ENCODE data around the gene ECHDC3. TPM values are rescaled to one million over a fixed set of nuclear protein-coding genes. Genes with fewer than 3 reads are reported as not detected.

The ECHDC3 gene
- total and polyA plus RNA-seq, 2 of the 8 experiments (the other 6 are each of a cell fraction or from before 2014, with no cell fraction given): 15.6 to 19.9 TPM

- Histone ChIP-seq H2BK12ac (ENCODE audit: low read depth, low read length) (no peak overlapping the region), H3K4me3 (ENCODE audit: extremely low read depth in 1 of 4, insufficient read depth in 2 of 4, low read depth in 3 of 4, low read length in 4 of 4) (no peak overlapping the region), H2BK20ac (ENCODE audit: low read length) (no peak overlapping the region), H3K4me1 (replicated peaks in 1 of 4; ENCODE audit: control insufficient read depth in 3 of 4, insufficient read depth in 4 of 4, low read length in 3 of 4) (no peaks in the 10 kb centered on the region), H2AFZ (ENCODE audit: low read length) (no peak overlapping the region), H2BK15ac (ENCODE audit: low read length) (no peak overlapping the region), H4K20me1 (replicated peaks in 1 of 2; ENCODE audit: control insufficient read depth in 1 of 2, insufficient read depth in 2 of 2, low read length in 2 of 2) (no peaks in the 10 kb centered on the region), H3K23me2 (ENCODE audit: low read depth, low read length) (no peaks in the 10 kb centered on the region), H2BK120ac (replicated peaks; ENCODE audit: low read depth, low read length) (no peak overlapping the region), H3K18ac (ENCODE audit: extremely low read depth, low read length) (no peak overlapping the region), H4K8ac (ENCODE audit: extremely low read depth, insufficient read depth, low read length) (no peak overlapping the region), H3K27me3 (replicated peaks in 1 of 4; ENCODE audit: control insufficient read depth in 3 of 4, extremely low read depth in 1 of 4, insufficient read depth in 3 of 4, low read length in 3 of 4) (no peaks in the 10 kb centered on the region), H3K9ac (replicated peaks in 1 of 4; ENCODE audit: extremely low read depth in 1 of 4, low read depth in 3 of 4, low read length in 3 of 4) (no peak overlapping the region), H2BK5ac (ENCODE audit: low read depth, low read length) (no peak overlapping the region), H3K4ac (replicated peaks; ENCODE audit: insufficient read length, low read depth, low read length) (no peak overlapping the region), H3K14ac (ENCODE audit: insufficient read length) (no peak overlapping the region), H3K23ac (ENCODE audit: insufficient read length) (no peak overlapping the region), H3K9me3 (ENCODE audit: insufficient read depth in 2 of 2, low read depth in 1 of 2, low read length in 1 of 2) (no peaks in the 10 kb centered on the region), H3K27ac (ENCODE audit: low read depth, low read length) (no peak overlapping the region), H3K79me2 (ENCODE audit: control insufficient read depth in 1 of 2, insufficient read depth in 2 of 2, low read length in 2 of 2) (no peaks in the 10 kb centered on the region), H3K4me2 (ENCODE audit: insufficient read depth in 1 of 2, low read depth in 2 of 2, low read length in 2 of 2) (no peak overlapping the region), H2AK5ac (ENCODE audit: low read depth, low read length) (no peak overlapping the region), H4K91ac (replicated peaks; ENCODE audit: insufficient read length, low read length) (no peak overlapping the region), H4K5ac (ENCODE audit: insufficient read length, low read depth, low read length) (no peak overlapping the region), H3K56ac (replicated peaks; ENCODE audit: insufficient read length, low read depth, low read length) (no peak overlapping the region), H3K79me1 (ENCODE audit: low read depth, low read length) (no peaks in the 10 kb centered on the region), H3K36me3 (ENCODE audit: control insufficient read depth in 2 of 4, insufficient read depth in 4 of 4, low read length in 3 of 4) (no peaks in the 10 kb centered on the region)
- ChIA-PET CTCF (ENCODE audit: partially characterized antibody) (no interaction called here), POLR2A (ENCODE audit: partially characterized antibody) (no interaction called here)
- 89% methylated on average over 7 of the region's 7 CpGs; no CpG with 5 or more reads in 1 of the 2 experiments for WGBS, 2 experiments (ENCODE audit: extremely low coverage in 1 of 2, insufficient coverage in 1 of 2, insufficient read length in 1 of 2, insufficient replicate concordance in 2 of 2, low coverage in 1 of 2, low lambda C conversion rate in 2 of 2, missing lambda C conversion rate in 1 of 2)
- FAIRE-seq (no peak), DNase-seq (ENCODE audit: low read depth in 1 of 2, low spot score in 2 of 2) (no peak)
- TF ChIP-seq TAF7 (optimal IDR thresholded peaks at IDR 0.05; ENCODE audit: borderline replicate concordance, low read depth, low read length) (no peak), MAX (IDR thresholded peaks at IDR 0.05) (no peak), KDM4A (IDR thresholded peaks at IDR 0.05; ENCODE audit: low read depth, low read length, severe bottlenecking) (no peak), RAD21 (IDR thresholded peaks at IDR 0.05 in 1 of 2, conservative IDR thresholded peaks at IDR 0.05 in 1 of 2; ENCODE audit: low read depth in 2 of 2, low read length in 2 of 2) (no peak), SUZ12 (IDR thresholded peaks at IDR 0.05; ENCODE audit: low read length) (no peak), E2F6 (IDR thresholded peaks at IDR 0.05) (no peak), SP4 (IDR thresholded peaks at IDR 0.05; ENCODE audit: low read length) (no peak), CEBPB (IDR thresholded peaks at IDR 0.05; ENCODE audit: low read depth, low read length) (no peak)
Measured at GRCh38 chr10:11693376-11693775, 48.8 kb upstream of the ECHDC3 start.

Data from H1 (cell line).